ENCODE results near the gene SEC23A.
"Not testable (repeated sequence)": the region's sequence is repeated elsewhere in the genome, so short reads cannot be mapped to it uniquely, and the experiment has no call there.

SEC23A gene

DNA sequence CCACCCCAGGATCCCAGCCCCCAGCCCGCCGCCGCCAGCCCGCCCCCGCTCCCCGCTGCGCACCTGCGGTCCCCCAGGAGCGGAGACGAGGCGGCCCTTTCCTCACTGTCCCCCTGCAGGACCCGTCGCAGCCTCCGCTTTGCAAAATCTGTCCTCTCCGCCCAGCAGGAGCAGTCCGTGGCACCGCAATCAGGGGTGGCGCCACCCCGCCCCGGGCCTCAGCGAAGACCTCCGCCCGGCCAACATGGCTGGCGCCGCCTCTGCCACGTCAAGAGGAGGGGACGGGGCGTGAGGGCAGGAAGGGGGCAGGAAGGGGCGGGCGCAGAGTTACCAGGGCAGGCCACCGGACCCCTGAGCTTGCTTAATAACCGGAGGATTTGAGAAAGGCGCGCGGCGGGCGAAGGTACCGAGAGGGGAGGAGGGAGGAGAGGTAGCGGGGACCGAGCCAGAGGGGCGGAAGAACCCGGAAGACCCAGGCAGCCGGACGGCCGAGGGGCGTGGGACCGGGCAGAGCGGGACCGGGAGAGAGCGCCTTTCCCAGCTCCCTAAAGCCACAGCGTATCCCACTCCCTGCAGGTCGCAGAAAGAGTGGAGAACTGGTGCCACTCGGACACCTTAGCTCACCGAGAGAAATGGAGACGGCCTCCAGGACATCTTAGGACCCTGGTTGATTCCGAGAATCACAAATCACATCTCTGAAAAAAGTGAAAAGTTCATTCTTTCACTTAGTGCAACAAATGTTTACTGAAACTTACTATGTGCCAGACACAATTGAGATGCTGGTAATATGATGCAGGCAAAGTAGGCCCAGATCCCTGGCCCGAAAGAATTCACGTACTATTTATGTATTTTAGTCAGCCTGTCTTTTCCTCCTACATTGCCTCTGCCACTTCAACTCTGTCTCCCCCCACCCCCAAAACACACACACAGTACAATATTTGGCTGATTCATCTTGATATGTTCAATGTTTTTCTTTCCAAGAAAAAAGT, at the start of gene SEC23A:
SEC23A (minus strand) TSS at position 267 of the 989 bp plus-strand sequence. CDS start 7,117 bp downstream, outside the sequence.
- FAIRE-seq = peak; percentile 95
- DNase-seq (ENCODE audit: insufficient read length, low spot score) = peak; percentile 78

DNA sequence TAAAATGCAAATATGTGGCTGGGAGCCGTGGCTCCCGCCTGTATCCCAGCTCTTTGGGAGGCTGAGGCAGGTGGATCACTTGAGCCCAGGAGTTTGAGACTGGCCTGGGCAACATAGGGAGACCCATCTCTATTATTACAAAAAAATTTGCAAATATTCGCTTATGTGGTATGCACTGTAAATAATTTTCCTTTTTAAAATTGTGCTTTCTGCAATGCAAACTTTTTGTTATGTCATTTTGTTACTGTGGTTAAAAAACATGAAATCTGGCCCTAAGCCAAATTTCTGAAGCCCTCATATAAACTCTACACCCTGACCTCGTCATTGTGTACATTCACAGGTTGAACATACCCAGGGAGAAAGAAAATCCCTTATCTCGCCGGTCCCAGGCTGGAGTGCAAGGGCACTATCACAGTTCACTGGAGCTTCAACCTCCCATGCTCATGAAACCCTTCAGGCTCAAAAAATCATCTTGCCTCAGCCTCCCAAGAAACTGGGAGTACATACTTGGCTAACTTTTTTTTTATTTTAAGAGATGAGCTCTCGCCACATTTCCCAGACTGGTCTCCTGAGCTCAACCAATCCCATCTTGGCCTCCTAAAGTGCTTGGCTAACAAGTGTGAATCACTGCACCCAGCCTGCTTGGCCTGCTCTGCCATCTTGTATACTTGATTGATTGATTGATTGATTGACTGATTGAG, 42.4 kb upstream of the SEC23A start:
- FAIRE-seq (no peak), DNase-seq (ENCODE audit: insufficient read length, low spot score) (no peak)

DNA sequence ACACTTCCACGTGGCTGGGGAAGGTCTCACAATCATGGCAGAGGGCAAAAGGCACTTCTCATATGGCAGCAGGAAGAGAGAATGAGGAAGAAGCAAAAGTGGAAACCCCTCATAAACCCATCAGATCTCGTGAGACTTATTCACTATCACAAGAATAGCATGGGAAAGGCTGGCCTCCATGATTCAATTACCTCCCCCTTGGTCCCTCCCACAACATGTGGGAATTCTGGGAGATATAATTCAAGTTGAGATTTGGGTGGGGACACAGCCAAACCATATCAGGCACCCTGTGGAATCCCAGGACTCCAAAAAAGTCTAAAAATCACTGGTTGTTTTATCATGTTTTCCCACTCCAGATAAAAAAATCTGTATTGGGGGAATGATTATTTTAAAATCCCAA, 40.2 kb upstream of the SEC23A start:
- FAIRE-seq; DNase-seq (ENCODE audit: insufficient read length, low spot score): not testable (repeated sequence)

DNA sequence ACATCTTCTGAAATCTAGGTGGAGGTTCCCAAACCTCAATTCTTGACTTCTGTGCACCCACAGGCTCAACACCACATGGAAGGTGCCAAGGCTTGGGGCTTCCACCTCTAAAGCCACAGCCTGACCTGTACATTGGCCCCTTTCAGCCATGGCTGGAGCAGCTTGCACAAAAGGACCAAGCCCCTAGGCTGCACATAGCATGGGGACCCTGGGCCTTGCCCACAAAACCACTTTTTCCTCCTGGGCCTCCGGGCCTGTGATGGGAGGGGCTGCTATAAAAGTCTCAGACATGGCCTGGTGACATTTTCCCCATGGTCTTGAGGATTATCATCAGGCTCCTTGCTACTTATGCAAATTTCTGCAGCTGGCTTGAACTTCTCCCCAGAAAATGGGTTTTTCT, 38.6 kb upstream of the SEC23A start:
- DNase-seq (ENCODE audit: insufficient read length, low spot score); FAIRE-seq: not testable (repeated sequence)

DNA sequence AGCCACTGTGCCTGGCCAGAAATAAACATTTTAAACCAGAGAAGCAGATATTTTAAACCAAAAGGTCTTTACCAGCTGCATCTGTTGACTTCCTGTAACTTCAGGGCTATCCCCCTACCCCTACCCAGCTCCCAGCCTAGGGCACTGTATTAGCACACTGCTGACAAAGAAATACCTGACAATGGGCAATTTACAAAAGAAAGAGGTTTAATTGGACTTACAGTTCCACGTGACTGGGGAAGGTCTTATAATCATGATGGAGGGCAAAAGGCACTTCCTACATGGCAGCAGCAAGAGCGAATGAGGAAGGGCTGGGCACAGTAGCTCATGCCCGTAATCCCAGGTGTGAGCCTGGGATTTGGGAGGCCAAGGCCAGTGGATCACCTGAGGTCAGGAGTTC, 37.1 kb upstream of the SEC23A start:
- no peak for FAIRE-seq
- DNase-seq (ENCODE audit: insufficient read length, low spot score) = no peak

DNA sequence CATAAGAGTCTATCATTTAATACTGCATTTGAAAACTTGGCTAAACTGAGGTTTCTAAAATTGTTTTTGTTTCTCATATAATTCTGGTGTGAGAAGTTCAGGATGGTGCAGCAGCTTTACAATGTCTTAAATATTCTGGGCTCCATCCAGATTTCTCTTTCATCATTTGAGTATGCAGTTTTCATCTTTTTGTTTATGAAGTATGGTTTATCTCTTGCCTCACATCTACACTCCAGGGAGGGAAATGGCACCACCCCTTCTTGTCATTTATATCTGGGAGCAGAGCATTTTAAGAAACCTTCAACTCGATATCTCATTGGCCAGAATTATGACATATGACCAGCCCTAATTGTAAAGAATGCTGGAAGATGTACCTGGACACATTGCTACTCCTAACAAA, 35.4 kb upstream of the SEC23A start:
- FAIRE-seq = no peak
- DNase-seq (ENCODE audit: insufficient read length, low spot score) = no peak

DNA sequence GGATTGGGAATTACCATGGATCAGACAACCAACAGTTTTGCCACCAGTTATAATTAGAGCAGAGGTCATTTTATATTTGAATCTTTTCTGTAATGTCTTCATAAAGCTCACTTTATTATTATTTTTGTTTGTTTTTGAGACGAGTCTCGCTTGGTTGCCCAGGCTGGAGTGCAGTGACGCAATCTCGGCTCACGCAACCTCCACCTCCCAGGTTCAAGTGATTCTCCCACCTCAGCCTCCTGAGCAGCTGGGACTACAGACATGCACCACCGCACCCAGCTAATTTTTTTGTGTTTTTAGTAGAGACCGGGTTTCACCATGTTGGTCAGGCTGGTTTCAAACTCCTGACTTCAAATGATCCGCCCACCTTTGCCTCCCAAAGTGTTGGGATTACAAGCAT, 34.8 kb upstream of the SEC23A start:
- not testable (repeated sequence) for DNase-seq (ENCODE audit: insufficient read length, low spot score); FAIRE-seq

DNA sequence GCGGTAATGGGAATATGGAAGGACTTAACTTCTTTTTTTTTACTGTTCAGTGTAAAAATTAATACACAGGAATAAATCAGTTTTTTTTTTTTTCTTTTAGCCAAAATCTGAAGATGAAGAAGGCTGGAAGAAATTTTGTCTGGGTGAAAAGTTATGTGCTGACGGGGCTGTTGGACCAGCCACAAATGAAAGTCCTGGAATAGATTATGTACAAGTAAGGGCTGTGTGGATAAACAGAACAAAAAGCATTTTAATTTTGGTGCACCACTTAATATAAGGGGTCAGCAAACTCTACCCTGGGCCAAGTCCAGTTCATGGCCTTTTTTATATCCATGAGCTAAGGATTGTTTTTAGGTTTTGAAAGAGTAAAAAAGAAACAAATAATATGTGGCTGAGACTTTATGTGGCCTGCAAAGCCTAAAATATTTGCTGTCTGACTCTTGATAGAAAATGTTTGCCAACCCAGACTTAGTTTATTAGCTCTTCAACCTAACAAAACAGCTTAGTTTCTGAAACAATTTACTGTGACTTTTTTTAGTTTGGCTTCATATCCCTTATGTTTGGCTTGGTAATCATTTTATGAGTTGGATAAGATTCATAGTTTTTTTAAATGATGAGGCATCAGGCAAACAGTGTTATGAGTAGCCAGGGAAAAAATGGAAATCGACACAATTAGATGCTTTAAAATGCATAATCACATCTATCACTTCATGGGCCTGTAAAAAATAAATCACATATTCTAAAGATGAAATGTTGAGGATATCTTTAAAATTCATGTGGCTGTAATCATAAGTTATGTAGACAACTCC, 19.5 kb upstream of the SEC23A start:
- DNase-seq (ENCODE audit: insufficient read length, low spot score) = no peak
- no peak for FAIRE-seq

DNA sequence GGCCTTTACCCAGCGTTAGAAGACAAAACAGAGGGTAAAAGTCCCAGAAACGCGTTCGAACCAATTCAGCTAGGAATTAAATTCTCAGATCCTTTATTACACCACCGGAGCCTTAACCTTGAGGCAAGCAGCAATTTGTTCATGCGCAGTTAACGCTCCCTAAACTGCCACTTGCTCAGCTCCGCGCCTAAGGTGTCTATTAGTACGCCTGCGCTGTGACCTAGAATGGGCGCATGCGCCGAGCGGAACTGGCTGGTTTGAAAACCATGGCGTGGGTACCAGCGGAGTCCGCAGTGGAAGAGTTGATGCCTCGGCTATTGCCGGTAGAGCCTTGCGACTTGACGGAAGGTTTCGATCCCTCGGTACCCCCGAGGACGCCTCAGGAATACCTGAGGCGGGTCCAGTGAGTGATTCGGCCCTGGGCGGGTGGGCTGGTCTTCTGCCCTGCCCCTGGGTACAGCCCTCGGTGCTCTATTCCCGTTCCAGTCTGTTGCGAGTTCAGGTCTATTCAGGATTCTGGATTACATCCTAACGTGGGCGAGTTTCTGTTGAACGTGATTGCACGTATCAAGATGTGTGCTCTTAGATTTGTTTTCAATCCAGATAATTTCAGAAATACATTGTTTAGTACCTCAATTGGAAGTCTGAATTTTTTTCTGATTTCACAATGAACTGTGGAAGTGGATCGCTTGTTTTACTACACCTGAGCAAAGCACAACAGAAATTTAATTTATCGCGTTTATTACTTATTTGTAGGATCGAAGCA, 11.2 kb upstream of the SEC23A start, which contains the start of gene GEMIN2:
GEMIN2 (plus strand) TSS at position 251 of the 766 bp plus-strand sequence; CDS start at position 267, 16 bp downstream.
- DNase-seq (ENCODE audit: insufficient read length, low spot score) (peak; percentile 95), FAIRE-seq (peak; percentile 88)

DNA sequence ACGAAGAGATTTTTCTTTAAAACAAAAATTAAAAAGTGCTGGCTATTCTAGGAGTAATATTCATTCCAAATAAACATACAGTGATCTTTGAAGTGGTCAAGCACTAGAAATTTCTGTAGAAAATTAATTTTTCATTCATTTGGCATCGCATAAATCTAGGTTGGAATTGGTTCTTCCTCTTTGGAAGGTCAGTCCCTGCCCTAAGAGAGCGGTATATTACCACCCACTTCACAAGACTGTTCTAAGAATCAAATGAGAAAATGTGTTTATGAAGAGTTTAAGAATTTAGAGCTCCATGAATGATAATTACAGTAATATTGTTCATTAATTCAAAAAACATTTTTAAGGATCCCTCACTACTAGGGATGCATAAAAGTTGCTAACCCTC, 10.6 kb upstream of the SEC23A start:
- no peak for DNase-seq (ENCODE audit: insufficient read length, low spot score)
- no peak for FAIRE-seq

DNA sequence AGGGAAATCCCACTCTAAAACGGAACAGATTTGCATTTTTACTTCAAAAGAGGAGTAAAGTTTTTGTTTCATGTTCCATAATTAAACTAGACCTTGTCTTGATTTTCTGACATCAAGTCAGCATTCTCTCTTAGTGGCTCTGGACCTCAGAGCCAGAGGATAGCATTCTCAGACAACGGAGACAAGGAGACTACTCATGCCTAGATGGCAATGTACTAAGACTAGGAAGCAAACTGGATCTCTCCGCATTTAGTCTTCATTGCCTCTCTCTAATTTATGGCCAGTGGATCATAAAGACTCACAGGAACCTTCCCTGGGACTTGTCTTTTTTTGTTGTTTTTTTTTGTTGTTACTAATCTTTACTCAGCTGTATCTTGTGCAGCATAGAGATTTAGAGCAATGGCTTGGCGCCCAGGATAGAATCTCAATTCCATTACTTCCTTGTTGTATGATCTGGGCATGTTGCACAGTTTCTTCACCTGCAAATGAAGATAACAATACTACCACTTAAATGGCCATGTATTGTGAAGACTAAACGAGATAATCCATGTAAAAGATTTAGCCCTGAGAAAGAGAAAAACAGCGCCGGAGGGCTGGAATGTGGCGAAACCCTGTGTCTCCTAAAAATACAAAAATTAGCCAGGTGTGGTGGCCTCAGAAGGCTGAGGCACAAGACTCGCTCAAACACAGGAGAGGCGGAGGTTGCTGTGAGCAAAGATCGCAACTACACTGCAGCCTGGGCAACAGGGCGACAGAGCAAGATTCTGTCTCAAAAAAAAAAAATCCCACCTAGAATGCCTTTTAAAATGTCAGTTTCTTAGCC, 7.1 kb upstream of the SEC23A start:
- FAIRE-seq (no peak), DNase-seq (ENCODE audit: insufficient read length, low spot score) (no peak)

DNA sequence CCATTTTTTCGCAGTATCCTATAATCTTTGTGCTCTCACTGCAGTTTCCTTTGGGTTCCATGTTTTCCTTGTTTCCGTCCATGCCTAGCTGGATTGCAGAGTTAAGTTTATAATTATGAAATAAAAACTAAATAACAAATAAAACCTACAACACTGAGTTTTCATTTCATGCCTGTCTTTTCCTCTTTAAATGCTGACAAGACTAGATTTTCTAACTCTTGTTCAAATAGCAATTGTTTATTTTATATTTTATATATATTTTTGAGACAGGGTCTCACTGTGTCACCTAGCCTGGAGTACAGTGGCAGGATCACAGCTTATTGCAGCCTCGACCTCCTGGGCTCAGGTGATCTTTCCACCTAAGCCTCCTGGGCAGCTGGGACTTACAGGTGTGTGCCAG, 5.8 kb upstream of the SEC23A start:
- no peak for FAIRE-seq
- DNase-seq (ENCODE audit: insufficient read length, low spot score) = no peak

DNA sequence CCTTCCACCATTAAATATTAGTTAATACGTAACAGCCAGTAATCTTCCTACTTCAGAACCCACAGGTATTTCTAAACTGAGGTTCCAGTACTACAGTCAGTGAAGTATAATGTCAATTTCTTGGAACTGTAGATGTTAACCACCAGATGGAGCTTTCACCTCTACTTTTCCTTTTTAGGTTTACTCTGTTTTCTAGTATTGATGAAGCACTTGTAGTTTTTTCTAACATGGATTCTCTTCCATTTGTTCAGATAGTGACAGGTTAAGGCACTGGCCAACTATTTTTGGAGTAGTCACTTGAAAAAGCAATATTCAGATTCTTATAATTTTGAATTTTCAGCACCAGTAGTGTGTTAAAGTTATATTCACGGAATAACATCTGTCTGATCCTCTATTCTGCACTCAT, 4.6 kb upstream of the SEC23A start:
- DNase-seq (ENCODE audit: insufficient read length, low spot score) = peak; percentile 43
- FAIRE-seq = no peak

DNA sequence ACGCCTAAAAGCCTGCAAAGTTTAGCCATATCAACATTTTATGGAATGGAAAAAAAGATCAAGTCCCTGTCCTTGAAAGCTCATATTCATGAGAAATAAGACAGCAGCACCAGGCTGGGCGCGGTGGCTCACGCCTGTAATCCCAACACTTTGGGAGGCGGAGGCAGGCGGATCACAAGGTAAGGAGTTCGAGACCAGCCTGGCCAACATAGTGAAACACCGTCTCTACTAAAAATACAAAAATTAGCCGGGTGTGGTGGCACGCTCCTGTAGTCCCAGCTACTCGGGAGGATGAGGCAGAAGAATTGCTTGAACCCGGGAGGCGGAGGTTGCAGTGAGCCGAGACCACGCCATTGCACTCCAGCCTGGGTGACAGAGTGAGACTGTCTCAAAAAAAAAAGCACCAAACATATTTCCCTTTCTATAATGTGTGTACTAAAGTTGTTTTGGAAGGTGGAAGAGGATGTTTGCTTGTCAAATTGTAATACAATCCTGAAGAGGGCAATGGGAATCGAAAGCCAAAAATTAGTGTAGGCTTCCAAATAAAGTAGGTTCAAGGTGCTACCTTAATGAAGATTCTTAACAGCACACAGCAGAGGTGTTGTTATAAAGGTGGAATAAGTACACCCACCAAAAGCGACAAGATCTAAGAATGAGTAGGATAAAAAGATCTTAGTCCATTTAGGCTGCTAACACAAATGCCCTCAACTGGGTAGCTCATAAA, 1.2 kb upstream of the SEC23A start:
- not testable (repeated sequence) for FAIRE-seq; DNase-seq (ENCODE audit: insufficient read length, low spot score)

DNA sequence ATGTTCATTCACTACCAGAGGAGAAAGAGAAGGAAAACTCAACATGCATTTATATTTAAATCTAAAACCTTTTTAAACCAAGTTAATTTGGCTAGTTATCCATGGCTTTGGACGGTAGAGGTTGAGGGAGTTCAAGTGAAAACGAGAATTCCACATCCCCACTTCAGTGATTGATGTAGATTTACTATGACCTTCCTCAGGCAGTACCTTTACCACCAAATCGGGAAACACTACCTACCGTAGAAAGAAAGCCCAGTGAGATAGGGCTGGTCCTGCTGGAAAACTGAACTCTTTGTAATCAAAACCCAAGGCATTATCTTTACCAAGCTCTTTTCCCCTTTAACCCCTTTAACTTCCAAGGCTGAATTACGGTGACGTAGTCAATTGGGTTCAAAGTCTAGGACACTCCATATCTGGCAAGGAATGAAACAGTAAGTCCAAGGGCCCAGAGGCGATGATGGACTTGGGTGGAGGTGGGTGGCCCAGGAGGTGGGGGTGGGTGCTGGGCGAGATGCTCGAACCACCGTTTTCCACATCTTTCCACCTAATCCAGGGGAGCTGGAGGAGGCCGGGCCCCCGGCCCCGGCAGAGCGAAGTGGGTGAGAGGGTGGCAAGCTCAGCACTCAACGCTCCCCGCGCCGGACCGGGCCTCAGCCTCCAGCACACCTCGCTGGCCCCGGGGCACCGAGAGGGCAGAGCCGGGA, 618 bp downstream of the SEC23A start:
- no peak for FAIRE-seq
- peak; percentile 19 for DNase-seq (ENCODE audit: insufficient read length, low spot score)

DNA sequence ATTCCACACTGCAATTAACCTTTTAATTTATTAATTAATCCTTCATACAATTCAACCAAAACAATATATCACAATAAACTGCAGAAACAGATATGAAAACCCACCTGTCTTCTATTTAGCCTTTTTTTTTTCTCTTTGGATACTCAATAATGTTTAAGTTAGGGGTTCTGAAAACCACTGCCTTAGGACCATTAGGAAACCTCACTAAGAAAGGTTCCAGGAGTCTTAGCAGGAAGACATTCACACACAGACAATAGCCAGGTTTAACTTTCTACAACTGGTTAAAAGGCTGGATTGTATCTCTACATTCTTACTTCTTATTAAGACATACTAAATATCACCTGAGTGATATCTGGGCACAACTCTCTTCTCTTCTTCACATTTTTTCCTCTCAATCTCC, 3.3 kb downstream of the SEC23A start:
- no peak for FAIRE-seq
- no peak for DNase-seq (ENCODE audit: insufficient read length, low spot score)

DNA sequence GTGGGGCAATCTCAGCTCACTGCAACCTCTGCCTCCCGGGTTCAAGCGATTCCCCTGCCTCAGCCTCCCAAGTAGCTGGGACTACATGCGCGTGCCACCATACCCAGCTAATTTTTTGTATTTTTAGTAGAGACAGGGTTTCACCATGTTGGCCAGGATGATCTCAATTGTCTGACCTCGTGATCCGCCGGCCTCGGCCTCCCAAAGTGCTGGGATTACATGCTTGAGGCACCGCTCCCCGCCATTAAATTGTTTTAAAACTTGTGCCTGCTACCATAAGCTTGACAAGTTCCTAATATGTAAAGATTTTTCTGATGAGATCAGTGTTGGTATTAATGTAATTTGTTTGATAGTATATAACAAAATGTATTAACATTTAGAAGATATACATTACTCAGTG, 3.8 kb downstream of the SEC23A start:
- FAIRE-seq; DNase-seq (ENCODE audit: insufficient read length, low spot score): not testable (repeated sequence)

DNA sequence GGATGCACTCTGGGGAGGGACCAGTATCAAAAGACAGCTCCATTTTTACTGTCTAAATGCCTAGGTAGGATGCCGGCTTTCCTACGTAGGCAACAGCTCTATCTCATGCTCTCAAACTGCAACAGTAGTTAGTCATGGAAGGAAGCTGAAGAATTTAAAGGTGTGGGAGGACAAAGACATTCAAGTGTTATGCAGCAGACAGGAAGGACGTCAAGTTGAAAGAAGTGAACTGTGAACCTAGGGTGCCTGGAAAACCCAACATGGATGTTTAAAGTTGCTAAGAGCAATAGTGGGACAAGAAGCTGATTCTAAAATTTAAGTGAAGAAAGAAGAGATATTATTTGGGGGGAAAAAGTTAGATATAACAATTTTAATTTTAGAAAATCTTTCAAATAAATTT, 5.9 kb downstream of the SEC23A start:
- DNase-seq (ENCODE audit: insufficient read length, low spot score) (peak; percentile 23), FAIRE-seq (no peak)

Measured in HTR-8/SVneo (cell line).